GM19025 (cell line): Measurements from ENCODE around the gene SEPTIN2.
"Not testable (repeated sequence)": the region's sequence is repeated elsewhere in the genome, so short reads cannot be mapped to it uniquely, and the experiment has no call there.

Source experiments
- ATAC-seq: cut with Tn5 transposase; IDR thresholded peaks from one replicate; pipeline ENCODE4 v1.9.1; 2021; ENCODE audit warnings: mild to moderate bottlenecking, low read depth, moderate library complexity; ENCODE audit not compliant: unreplicated experiment

SEPTIN2 gene

DNA sequence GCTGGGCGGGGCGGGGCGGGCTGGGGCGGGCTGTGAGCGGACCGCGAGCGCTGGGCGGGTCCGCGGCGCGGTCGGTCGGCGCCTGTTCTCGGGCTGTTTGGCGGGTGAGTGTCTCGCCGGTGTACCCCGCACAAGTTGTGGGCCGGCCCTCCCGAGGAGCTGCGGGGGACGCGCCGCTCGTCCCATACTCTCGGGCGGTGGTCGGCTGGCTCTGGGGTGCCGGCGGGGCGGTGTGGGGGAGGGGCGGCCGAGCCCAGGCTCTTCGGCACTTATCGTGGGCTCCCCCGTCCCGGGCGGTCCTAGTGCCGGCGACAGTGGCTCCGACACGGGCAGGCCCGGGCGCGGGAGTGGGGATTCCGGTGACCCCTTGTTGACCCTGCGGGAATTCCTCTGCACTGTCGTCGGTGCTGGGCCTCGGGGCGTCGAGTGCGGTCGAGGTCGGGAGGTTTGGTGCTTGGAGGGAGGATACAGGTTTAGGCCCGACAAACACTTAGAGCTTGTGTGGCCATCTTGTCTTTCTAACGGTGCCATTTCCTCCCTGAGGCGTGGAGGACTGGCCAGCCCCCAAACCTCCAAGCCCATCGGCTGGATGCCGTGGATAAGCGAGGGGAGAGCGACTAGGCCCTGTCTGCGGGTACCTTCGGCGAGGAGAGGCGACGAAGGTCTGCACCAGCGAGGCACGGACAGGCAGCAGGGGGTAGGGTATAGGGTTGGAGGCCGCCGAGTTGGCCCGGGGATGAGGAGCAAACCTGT is at the start of gene SEPTIN2:
Gene SEPTIN2 (plus strand): TSS at position 47 of the 753 bp plus-strand sequence. CDS start 8,308 bp downstream, outside the sequence.
- ATAC-seq: peak; percentile 36

DNA sequence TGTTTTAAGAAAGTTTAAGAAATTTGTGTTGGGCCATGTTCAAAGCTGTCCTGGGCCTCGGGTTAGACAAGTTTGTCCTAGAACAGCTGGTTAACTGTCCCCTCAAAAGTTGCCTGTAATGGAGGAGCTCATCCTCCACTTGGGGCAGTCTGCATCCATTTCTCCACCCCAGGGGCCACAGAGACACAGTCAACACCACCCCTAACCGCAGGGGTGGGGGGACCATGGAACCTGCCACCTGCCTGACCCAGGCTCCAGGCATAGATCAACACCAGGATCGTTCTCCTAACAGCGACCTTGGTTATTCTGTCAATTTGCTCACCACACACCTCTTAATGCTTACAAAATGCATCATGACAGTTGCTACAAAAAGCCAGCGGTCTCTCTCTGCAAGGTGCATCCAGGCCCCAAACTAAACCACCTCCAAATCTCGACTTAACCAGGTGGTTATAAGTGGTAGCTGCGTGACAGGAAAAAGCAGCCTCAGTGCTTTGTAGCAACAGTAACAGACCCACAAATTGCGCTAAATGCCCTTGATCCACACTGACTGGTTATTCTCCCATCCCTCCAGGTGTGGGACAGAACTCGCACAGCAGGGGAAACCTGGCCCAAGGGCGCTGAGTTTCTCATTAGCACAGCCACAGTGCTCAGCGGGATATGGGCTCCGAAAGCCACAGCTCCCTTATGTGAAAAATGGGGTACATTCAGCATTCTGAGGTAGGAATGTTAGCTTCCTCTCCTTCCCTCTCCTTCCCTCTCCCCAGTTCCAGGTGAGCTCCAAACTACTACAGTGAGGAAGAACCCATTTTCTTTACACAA is 48.3 kb upstream of the SEPTIN2 start:
- no peak for ATAC-seq

DNA sequence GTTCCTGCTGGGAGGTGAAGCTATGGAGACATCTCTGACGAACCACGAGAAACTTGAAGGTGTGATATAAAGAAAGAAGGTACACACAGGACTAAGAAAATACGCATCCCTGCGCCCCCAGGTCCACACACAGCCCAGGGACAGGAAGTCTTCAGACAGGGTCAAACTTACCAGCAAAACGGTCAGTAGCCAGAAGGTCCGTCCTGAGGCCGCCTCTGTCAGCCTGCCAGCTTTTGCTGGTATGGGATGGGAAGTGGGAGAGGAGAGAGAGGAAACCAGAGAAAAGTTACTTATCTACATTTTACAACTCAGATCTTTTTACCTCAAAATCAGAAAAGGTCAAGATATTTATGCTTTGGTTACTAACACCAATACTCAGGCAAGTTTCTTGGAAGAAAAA is 47.4 kb upstream of the SEPTIN2 start:
- no peak for ATAC-seq

DNA sequence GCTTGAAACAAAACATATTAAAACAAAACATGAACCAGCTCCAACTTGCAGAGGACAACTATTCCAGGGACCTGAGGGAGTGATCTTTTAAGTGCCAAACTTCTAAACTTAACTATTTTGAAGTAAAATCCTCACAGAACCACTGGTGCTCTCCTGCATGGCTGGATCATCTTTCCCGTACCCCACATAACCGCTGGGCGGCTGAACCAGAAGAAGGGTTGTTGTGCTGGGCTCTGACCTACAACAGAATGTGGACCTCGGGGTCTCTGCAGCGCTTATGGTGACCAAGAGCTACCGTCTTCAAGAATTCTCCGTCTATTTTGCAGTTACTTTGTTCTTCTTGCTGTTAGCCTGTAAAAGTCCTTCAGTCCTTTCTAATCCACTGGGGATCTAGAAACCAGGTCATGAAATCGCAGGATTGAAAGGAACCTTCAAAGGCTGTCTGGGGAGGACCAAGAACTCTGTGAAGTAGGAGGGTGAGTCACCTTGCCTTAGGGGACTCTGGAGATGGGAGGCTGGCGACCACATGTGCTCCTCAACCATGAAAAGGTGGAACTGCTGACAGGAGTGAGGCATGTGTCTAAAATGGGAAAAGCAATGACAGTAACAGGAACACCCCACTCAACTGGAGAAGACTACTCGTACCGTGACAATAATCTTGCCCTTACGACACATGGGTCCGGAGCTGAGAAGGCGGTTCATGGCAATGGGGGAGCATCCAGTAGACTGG is 46.8 kb upstream of the SEPTIN2 start:
- ATAC-seq: no peak

DNA sequence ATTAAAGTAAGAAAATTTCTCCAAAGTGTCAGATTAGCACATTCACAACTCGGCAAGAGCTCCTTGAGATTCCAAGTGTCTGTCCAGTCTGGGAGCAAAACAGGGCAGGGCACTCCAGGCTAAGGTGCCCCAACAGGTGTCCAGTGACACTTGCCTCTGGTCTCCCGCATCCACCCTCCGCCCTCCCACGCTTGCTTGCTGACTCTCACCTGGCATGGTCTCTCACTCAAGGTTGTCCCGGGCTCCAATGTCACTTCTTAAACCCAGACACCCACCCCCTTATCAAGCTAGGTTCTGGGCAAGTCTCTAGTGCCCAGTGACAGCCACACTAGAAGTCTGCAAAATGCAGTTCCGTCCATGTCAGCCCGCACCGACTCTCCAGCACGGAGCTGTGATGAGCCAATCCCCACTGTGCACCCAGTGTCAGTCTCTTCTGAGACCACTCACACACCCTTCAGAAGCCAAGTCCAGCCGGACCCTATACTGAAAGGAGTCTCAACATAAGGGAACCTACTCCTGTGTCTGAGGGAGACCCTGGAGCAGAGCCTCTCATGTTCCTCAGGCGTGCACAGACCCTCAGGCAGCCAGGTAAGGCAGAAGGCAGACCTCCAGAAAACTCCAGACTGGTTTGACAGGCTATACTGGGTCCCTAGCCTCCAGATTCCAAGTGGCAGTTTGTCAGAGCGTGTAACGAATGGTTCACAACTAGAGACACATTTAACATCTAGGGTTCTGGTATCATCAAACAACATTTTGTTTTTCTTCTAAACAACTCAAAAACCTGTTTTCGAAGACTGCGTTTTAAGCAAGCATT is 45.8 kb upstream of the SEPTIN2 start:
- ATAC-seq: no peak

DNA sequence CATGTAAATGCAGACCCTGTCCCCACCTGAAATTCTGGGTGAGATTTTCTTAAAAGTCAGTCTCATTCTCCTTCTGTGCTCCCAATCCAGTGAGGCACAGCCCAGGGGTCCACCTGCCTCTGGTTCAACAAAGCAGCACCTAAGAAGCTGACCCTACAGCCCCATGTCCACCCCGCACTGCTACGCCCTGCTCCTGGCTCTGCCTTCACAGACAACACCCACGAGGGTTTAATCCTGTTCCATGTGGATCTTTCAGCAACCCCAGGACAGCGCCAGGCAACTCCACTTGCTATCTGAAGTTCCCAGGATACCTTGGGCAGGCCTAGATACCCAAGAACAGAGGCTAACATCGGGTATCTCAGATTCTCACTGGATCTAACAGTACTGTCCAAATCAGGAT is 45.2 kb upstream of the SEPTIN2 start:
- ATAC-seq: no peak

DNA sequence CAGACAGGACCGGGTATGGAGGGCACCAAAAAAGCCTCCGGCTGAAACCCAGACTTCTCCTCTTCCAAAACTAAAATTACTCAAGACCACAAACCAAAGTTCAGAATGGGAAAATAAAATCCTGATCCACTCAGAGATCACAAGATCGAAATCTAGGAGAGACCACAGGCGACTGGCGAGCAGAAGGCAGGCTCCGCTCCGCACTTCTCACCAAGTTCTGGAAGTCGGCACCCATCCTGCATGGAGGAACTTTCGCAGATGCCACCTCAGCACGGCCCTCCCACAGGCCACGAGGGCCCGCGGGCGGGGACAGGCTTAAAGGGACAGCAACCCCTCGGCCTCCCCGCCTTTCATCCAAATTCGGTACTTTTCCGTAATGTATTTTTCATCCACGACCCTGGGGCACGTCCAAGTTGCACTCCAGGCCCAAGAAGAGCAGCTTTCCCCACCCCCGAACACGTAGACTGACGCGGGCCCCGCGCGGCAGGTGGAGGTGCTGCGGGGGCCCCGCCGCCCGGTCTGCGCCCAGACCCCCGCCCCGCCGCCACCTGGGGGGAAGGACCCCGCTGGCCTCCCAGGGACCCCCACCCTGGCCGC is 43.9 kb upstream of the SEPTIN2 start:
- ATAC-seq: peak; percentile 42

DNA sequence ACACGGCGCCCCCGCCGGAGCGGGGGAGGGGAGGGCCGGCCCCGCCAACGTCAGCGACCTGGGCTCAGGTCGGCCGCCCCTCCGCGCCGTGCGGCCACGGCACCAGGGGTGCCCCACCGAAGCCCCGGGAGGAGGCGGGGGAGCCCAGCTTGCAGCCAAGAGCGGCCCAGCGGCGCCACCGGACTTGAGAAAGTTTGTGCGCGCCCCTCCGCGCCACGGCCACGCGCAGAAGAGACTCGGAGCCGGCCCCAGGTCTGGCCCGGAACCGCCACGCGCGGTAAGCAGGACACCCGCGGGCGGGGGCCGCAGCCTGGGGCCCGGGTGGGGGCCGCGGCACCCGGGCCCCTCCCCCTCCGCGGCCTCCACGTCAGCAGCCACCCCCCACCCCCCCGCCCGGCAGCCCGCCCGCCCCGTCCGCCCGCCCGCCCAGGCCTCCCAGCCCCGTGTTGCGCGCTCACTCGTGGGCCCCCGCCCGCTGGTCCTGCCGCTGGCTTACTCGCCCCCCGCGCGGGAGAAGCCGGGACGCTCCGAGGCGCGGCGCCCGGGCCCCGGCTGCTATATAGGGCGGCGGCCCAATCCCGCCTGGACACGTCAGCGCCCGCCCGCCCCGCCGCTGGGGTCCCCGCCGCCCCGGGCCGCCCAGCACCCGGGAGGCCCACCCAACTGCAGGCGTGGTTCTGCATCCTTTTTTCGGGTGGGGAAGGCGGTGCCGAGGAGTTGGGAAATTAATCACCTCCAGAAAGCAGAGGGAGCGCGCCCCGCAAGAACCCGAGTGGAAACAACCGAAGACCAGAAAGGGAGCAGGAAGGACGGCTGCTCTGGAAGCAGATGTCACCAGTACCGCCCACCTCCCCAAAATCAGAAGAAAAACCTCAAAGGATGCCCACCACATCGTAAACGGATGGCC is 43.2 kb upstream of the SEPTIN2 start:
- ATAC-seq: peak; percentile 58

DNA sequence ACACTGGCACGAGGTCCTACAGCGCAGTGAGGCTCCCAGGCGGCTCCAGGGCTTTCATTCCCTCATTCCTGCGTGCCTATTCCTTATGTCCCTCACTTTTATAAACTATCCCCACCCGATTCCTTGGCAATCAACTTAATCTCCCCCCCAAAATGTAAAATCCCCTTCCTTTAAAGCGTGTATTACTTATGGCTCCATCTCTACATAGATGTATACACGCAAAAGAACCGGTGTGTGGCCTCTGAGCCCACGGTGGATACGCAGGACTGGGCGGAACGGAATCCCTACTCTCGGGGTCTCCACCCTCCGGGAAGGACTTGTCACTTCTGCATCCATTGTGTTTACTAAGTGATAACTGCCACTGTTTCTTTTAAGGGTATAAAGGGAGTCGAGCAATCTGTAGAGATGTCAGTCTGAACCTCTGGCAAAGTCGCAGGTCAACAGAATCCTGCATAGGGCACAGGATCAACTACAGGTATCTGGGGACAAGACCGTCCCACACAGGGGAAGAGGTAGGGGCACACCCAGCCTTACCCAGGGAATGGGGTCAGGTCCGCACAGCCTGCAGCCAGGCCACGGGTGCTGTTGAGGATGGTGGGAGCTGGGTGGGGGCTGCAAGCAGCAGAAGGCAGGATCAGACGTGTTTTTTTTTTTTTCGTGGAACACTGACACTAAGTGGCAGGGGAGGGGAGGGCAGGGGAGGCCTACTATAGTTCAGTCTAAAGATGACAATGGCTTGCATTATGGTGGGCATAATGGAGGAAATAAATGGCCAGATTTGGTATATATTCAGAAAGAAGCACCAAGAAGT is 42.3 kb upstream of the SEPTIN2 start:
- no peak for ATAC-seq

DNA sequence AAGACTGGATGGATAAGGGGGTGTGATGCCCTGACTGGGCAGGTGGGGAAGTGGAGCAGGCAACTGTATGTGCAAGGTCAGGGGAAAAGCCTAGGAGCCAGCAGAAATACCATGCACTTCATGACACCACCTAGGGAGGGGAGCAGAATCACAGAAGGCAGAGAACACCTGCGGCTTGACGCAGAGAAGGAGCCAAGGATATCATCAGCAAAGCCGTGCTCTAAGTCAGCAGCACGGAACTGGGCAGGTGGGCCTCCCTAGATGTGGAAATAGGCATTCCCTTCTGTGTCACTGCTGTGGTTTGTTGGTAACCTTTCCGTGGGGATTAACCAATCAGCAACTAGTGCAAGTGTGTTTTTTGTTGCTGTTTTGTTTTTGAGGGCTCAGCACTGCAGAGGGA is 41.6 kb upstream of the SEPTIN2 start:
- ATAC-seq: no peak

DNA sequence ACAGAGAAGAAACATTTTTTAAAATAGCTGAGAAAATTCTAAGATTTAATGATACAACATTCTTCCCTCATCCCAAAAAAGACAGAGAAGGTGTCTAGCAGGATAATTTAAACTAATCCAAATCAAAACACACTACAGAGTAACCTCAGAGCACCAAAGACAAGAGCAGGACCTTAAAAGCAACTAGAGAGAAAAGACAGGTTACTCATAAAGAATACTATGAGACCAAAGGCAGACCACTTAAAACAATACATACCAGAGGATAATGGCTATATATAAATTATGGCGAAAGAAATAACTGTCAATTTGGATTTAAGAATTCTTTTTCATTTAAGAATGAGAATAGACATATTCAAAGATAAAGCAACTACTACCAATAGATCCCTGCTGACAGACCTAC is 40.2 kb upstream of the SEPTIN2 start:
- no peak for ATAC-seq

DNA sequence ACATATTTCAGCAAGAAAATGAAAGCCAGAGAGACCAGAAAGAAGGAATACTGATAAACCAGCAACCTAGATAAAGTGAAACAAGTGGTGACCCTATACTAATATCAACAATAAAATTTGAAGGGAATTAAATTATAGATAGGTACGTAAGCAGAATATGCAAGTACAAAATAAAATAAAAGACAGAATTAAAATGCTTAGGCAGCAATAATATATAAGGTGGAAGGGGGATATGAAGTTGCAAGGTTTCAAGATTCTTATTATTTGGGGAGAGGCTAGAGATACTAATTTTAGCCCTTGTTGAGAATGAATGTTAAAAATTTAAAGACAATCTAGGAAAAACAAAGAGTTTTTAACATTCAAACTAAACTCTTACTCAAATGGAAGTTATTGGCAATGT is 39.8 kb upstream of the SEPTIN2 start:
- no peak for ATAC-seq

DNA sequence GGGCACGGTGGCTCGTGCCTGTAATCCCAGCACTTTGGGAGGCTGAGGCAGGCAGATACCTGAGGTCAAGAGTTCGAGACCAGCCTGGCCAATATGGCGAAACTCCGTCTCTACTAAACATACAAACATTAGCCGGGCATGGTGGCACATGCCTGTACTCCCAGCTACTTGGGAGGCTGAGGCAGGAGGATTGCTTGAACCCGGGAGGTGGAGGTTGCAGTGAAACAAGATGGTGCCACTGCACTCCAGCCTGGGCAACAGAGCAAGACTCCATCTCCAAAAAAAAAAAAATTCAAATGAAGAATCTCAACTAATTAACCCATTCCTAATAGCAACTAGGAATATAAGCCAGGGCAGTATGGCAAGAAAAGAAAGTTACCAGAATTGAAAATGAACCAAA is 37.4 kb upstream of the SEPTIN2 start:
- ATAC-seq: not testable (repeated sequence)

DNA sequence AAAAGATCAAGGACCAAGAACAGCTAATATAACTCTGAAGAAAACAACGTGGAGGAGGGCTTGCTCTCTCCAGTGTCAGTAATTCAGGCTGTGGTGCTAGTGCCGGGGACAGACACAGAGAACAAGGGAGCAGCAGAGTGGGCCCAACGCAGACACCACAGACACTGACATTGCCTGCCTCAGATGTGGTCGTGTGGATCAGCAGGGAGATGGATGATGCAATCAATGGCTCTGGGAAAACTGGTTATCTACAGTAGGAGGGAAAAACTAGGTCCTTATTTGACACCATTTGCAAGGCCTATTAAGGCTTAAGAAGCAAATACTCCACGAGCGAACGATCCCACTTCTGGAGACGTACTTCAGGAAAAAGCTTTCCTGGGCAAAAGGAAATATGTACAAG is 36.3 kb upstream of the SEPTIN2 start:
- ATAC-seq: no peak

DNA sequence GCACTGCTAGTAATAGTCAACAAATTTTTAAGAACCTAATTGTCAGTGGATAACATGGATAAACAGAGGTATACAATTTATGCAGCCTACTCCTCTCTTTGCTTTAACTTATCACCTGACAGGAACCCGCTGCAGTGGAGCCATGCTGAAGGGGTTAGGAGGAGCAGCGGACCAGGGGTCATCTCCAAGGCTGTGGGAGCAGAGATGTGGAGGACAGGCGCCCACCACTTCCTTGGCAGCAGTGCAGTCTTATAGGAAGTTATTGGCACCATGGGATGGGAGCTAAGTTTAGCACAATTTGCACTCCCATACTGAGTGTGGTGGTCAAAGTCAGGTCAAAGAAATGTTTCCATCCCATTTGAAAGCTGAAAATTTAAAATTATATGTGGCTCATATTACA is 35.9 kb upstream of the SEPTIN2 start:
- no peak for ATAC-seq

DNA sequence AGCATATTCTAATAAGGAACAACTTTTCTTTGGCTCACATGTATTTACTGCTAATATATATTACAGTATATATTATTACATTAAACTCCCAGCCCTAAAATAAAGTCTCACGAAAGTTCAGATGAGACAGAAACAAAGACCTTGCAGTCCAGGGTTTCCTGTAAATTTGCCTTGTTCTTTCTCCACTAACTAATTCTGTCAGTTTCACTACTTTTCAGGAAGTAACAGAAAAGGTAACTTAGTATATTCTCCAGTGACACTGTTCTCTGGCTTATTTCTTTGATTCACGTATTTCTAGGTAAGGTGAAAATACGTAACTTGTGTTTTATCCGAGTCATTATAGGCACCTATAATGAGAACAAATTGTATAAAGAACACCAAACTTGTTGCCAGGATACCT is 35.4 kb upstream of the SEPTIN2 start:
- no peak for ATAC-seq

DNA sequence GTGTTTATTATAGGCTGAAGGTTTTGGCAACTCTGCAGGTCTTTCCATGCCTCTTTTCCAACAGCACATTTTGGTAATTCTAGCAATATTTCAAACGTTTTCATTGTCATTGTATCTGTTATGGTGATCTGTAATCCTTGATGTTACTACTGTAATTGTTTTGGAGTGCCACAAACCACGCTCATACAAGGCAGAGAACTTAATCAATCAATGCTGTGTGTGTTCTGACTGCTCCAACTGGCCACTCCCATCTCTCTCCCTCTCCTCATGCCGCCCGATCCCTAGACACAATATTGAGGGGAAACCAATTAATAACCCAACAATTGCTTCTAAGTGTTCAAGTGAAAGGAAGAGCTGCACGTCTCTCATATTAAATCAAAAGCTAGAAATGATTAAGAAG is 33.2 kb upstream of the SEPTIN2 start:
- no peak for ATAC-seq

DNA sequence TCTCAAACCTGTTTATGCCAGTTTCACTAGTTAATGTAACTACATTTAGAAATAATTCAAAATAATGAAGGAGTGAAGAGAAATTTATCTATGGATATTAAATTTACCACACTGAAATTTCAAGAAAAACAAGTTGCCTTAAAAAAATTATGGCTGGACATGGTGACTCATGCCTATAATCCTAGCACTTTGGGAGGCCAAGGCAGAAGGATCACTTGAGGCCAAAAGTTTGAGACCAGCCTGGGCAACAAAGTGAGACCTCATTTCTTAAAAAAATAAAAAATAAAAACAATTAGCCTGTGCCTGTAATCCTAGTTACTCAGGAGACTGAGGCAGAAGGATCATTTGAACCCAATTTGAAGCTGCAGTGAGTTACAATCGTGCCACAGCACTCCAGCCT is 30.1 kb upstream of the SEPTIN2 start:
- no peak for ATAC-seq
